Liver (tissue), 3 donors: ENCODE data around the gene PDE4B.

Experiments
- EGR1 ChIP-seq, 2 donors: IDR thresholded peaks; 2 replicates each; pipeline ENCODE4 v1.6.1; 2016 to 2018; ENCODE audit warnings: antibody characterized with exemption in 2 of 2, low read depth in 2 of 2
- GABPA ChIP-seq, 2 donors: IDR thresholded peaks in 1 of 2; conservative IDR thresholded peaks in 1 of 2; 2 replicates each; pipeline ENCODE4 v1.6.1; 2016; ENCODE audit warnings: antibody characterized with exemption in 2 of 2, mild to moderate bottlenecking in 1 of 2, moderate library complexity in 1 of 2
- JUND ChIP-seq, 2 donors: IDR thresholded peaks; 2 replicates each; pipeline ENCODE4 v1.6.1; 2016; ENCODE audit warnings: antibody characterized with exemption in 2 of 2
- MAX ChIP-seq: IDR thresholded peaks from 2 replicates; pipeline ENCODE4 v1.6.1; 2016; ENCODE audit warnings: antibody characterized with exemption
- NR2F2 ChIP-seq: IDR thresholded peaks from 2 replicates; pipeline ENCODE4 v1.6.1; 2016; ENCODE audit warnings: antibody characterized with exemption
- RAD21 ChIP-seq, 2 donors: IDR thresholded peaks; 2 replicates each; pipeline ENCODE4 v1.6.1; 2016; ENCODE audit warnings: antibody characterized with exemption in 2 of 2, mild to moderate bottlenecking in 2 of 2
- SP1 ChIP-seq: IDR thresholded peaks from 2 replicates; pipeline ENCODE4 v1.6.1; 2018; ENCODE audit warnings: antibody characterized with exemption, mild to moderate bottlenecking
- TAF1 ChIP-seq: conservative IDR thresholded peaks from 2 replicates; pipeline ENCODE4 v1.6.1; 2016; ENCODE audit warnings: antibody characterized with exemption, mild to moderate bottlenecking
- YY1 ChIP-seq: IDR thresholded peaks from 2 replicates; pipeline ENCODE4 v1.6.1; 2016; ENCODE audit warnings: antibody characterized with exemption, mild to moderate bottlenecking
- TF ChIP-seq, protein P1 (sequence below): fragments of 150-350 bp; IDR thresholded peaks from 2 replicates; pipeline ENCODE4 v1.5.1; 2017; ENCODE audit warnings: improper control_type of control experiment, low read depth, low read length; ENCODE audit not compliant: missing input control
- TF ChIP-seq, protein P2 (sequence below): IDR thresholded peaks from 2 replicates; pipeline ENCODE4 v1.6.1; 2016; ENCODE audit warnings: antibody characterized with exemption, mild to moderate bottlenecking
- donor health status: healthy.
- donor health status: healthy.

DNA sequence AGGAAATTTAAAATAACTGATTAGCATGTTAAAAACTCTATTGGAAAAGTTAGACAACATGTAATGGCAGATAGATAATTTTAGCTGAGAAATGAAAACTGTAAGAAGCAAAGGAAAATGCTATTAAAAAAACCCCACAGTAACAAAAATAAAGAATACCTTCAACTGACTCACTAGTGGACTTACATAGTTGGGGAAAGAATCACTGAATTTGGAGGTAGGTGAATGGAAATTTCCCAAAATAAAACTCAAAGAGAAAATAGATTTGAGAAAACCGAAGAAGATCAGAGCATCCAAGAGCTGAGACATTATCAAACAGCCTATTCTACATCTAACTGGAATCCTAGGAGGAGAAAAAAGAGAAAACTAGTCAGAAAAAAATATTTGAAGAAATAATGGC, 34.7 kb downstream of the PDE4B start:
- TF ChIP-seq, protein P1, sequence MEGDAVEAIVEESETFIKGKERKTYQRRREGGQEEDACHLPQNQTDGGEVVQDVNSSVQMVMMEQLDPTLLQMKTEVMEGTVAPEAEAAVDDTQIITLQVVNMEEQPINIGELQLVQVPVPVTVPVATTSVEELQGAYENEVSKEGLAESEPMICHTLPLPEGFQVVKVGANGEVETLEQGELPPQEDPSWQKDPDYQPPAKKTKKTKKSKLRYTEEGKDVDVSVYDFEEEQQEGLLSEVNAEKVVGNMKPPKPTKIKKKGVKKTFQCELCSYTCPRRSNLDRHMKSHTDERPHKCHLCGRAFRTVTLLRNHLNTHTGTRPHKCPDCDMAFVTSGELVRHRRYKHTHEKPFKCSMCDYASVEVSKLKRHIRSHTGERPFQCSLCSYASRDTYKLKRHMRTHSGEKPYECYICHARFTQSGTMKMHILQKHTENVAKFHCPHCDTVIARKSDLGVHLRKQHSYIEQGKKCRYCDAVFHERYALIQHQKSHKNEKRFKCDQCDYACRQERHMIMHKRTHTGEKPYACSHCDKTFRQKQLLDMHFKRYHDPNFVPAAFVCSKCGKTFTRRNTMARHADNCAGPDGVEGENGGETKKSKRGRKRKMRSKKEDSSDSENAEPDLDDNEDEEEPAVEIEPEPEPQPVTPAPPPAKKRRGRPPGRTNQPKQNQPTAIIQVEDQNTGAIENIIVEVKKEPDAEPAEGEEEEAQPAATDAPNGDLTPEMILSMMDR: no peak
- TF ChIP-seq NR2F2 (no peak), EGR1 (IDR thresholded peaks at IDR 0.05; ENCODE audit: low read depth in 2 of 2) (no peak), MAX (no peak), GABPA (IDR thresholded peaks at IDR 0.05 in 1 of 2, conservative IDR thresholded peaks at IDR 0.05 in 1 of 2) (no peak), TAF1 (no peak), JUND (IDR thresholded peaks at IDR 0.05) (no peak), YY1 (no peak), RAD21 (IDR thresholded peaks at IDR 0.05) (no peak), SP1 (no peak)
- TF ChIP-seq, protein P2, sequence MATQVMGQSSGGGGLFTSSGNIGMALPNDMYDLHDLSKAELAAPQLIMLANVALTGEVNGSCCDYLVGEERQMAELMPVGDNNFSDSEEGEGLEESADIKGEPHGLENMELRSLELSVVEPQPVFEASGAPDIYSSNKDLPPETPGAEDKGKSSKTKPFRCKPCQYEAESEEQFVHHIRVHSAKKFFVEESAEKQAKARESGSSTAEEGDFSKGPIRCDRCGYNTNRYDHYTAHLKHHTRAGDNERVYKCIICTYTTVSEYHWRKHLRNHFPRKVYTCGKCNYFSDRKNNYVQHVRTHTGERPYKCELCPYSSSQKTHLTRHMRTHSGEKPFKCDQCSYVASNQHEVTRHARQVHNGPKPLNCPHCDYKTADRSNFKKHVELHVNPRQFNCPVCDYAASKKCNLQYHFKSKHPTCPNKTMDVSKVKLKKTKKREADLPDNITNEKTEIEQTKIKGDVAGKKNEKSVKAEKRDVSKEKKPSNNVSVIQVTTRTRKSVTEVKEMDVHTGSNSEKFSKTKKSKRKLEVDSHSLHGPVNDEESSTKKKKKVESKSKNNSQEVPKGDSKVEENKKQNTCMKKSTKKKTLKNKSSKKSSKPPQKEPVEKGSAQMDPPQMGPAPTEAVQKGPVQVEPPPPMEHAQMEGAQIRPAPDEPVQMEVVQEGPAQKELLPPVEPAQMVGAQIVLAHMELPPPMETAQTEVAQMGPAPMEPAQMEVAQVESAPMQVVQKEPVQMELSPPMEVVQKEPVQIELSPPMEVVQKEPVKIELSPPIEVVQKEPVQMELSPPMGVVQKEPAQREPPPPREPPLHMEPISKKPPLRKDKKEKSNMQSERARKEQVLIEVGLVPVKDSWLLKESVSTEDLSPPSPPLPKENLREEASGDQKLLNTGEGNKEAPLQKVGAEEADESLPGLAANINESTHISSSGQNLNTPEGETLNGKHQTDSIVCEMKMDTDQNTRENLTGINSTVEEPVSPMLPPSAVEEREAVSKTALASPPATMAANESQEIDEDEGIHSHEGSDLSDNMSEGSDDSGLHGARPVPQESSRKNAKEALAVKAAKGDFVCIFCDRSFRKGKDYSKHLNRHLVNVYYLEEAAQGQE: no peak
